Activated CD8-positive, alpha-beta memory T cell treated with anti-CD3 and anti-CD28 coated beads, Interleukin-2, amount 50 U/mL, for 48 hours (primary cell): ENCODE measurements around the gene BNIP2.
A peak's percentile ranks its signal among the peaks of the same experiment; 100 is the strongest.
"Not testable (repeated sequence)": the region's sequence is repeated elsewhere in the genome, so short reads cannot be mapped to it uniquely, and the experiment has no call there.

Experiments used
- DNase-seq: peaks from one replicate; pipeline ENCODE4 v3.0.0-alpha.2; 2020

Gene BNIP2

DNA sequence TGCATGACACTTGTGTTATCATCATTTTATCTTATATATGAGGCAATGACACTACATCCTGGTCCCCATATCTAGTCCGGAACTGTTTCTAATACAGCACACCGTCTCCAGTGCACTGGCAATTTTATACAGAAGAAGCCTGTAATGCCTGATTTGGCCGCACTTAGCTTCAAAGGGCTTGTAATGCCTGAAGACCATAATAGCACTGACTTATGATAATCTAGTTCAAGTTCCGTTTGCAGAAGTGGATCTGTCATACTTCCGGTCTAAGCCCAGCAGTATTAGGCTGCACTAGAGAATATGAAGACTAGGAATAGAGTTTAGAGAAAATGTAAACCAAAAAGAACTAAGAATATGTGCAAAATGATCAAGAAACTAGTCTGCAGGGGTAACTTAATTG is 1.3 kb downstream of the BNIP2 start:
- no peak for DNase-seq

DNA sequence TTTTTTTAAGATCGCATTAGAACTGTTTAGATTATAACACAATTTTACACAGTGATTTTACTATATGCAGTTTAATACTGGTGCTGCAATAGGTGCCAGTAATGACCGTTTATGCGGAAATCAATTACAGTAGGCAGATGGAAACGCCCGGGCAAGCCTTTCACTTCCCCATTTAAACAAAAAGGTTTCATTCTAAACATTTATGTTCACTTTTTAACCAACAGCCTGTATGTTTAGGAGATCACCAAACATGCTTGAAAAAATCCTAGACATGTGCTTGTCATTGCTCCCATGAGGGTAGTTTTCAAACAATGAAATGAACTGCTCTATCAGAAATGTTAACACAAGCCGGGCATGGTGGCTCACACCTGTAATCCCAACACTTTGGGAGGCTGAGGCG is 2.7 kb downstream of the BNIP2 start:
- DNase-seq: no peak

DNA sequence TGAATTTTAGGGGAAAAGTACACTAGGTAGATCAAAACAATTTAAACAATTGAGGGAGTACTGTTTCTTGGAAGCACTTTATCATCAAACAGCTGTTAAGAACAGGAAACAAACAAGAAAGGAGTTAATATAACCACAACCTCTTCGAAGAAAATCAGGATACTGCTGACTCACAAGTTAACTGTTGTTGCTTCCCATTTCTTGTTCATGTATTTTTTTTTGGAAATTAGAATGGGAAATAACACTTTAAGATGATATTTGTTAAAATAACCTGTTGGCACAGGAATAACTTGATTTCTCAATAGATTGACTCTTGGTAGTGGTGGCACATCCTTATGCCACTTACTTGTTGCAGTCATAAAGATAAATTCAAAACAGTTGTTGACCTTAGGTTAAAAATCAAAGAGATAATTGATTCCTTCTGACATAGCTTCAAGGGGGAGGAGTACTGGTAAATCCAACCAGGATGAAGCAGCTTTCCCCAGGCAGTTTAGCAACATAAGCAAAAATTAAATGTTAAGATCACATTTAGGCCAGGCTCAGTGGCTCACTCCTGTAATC is 3.3 kb downstream of the BNIP2 start:
- DNase-seq: no peak

DNA sequence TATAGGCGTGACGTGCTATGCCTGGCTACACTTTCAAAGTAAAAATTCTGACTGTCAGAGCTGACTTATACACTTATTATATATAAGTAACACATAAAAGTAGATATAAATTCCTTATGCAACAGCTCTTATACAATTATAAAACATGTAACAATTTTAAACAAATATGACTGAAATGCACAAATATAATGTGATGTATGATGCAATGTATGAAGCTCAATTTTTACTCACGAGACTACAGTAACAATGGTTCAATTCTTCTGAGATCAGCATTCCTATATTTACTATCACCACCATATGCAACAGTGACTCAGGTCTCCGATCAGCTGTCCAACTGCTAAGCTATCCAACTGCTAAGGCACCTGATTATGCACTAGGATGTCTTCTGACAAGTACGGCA is 8.2 kb downstream of the BNIP2 start:
- DNase-seq: no peak

DNA sequence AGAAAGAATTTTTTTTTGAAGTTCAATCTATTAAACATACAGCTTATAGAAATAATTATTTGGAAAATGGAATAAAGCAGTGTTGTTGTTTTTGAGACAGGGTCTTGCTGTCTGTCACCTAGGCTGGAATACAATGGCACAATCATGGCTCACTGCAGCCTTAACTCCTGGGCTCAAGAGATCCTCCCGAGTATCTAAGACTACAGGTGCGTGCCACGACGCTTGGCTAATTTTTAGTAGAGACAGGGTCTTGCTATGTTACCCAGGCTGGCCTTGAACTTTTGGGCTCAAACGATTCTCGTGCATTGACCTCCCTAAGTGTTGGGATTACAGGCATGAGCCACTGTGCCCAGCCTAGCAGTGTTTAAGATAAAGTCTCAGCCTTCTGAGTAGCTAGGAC is 8.8 kb downstream of the BNIP2 start:
- DNase-seq: no peak

DNA sequence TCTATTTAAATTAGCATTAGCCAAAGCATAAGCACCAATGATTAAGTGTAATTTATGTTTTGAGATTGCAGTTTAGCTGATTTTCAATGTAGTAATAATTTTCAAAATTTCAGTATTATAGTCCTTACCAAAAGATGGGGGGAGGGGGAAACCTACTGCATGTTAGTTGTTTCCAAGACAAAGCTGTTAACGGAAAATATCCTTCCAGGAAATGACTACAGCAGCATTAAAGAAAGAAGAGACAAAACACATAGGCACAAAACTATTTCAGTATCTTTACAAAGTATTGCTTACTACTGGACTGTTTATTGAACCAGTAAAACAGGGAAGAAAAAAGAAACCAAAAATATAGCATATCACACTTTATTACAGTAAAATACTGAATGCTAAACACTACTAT is 10.5 kb downstream of the BNIP2 start:
- DNase-seq: no peak

DNA sequence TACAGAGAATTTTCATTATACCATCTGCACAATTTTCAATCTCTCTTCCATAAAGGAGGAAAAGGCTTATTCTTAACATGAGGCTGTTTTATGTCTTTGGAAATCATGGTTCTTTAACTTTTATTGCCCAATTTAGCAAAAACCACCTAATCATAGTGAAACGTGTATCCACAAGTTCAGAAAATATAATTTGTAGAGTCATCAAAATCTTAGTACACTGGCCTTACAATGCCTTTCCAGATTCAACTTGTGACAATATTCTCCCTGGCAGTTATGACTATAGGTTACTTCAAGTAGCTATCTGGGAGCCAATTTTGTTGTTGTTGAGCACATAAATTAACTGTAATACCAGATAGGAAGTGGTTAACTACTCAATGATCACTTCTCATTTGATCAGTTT is 10.9 kb downstream of the BNIP2 start:
- DNase-seq: no peak

DNA sequence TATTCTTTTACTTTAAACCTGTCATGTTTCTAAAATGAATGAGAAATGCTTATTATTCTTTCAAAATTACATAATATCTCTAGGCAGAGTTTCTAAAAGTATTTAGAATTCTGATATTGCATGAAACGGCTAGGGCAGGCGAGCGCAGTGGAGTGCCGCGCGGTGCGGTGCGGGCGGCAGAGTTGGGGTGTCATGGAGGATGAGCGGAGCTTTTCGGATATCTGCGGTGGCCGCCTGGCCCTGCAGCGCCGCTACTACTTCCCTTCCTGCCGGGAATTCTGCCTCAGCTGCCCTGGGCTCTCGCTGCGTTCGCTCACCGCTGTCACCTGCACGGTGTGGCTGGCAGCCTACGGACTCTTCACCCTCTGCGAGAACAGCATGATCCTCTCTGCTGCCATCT is 12.6 kb downstream of the BNIP2 start:
- no peak for DNase-seq

DNA sequence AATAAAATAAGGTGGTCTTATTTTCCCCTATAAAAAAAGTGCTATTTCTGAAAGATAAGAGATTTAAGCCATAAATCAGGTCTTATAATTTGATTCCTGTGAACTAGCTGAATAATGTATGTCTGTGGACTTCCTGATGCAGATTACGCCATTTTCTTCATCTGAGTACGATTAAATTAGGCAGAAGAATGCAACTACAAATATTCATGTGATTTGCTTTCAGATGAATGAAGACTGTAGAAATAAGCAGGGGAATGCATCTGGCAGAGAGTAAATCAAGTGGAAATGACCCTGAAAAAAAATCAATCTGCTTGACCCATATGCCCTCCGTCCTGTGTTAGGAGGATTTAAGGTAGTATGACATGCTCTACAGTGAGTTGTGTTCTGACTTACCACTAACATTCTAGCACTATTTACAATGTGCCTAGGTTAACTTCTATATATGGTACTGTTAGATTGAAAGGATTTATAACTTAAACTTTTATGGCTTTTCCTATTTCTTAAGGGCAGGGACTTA is 14.7 kb downstream of the BNIP2 start:
- DNase-seq: no peak

DNA sequence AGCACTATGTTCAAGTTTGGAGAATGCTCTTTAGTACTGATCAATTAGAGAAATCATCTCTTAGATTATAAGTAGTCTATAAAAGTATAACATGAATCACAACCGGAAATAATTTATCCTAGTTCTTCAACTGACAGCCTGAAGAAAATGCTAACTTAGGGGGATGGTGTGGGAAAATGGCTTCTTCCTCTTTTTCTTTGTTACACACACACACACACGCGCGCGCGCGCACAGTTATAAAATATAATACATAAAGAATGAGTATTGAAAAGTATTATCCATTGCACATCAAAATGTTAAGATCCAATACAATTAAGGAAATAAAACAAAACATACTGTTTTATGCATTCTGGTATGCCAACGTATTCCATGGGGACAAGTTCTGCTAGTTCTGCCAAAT is 20.6 kb downstream of the BNIP2 start:
- no peak for DNase-seq

DNA sequence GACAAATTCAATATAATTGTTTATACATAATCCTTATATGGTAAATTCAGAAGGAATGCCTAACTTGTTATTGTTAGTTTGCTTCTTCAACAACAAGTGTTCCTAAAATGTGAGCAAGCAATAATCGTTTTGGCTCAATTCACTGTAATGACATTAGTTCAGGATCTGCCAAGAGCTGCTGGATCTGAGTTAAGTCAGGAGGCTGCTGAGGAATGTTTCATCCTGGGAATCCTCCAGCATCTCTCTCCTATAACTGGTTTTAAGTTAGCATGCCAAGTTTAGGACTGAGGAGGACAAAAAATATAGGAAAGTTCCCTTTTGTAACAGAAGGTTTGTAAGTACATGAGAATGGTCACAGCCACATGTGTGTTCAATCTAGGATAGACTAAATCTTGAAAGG is 26.9 kb downstream of the BNIP2 start:
- no peak for DNase-seq

DNA sequence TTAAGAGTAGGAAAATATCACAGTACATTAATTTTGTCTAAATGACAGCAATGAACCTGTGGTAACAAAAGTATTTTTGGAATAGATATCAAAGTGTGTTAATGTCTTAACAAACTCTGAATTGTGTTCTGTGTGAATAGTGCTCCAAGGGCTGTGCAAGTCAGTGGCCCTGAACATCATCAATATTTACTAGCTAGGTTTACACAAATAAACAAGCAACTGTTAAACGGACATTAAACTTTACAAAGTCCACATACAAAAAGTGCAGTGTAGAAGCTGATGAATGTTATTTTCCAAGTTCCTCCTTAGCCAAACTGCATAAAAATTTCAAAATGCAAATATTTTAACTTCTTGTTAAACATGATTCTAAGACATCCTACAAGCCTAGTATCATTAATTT is 29.8 kb downstream of the BNIP2 start:
- DNase-seq: no peak

DNA sequence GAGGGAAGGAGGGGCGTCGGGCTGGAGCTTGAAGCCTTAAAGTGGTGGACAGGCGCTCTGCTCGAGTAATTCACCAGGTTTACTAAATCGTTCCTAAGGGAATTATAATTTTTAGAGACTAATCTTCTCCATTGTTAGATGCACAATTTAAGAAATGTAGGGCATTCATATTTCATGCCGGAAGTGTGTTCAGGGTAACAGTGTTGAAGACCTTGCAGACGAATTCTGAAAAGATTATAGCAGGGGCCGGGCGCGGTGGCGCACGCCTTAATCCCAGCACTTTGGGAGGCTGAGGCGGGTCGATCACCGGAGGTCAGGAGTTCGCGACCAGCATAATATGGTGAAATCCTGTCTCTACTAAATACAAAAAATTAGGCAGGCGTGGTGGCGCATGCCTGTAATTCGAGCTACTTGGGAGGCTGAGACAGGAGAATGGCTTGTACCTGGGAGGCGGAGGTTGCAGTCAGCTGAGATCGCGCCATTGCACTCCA is 31.4 kb downstream of the BNIP2 start:
- DNase-seq: no peak

DNA sequence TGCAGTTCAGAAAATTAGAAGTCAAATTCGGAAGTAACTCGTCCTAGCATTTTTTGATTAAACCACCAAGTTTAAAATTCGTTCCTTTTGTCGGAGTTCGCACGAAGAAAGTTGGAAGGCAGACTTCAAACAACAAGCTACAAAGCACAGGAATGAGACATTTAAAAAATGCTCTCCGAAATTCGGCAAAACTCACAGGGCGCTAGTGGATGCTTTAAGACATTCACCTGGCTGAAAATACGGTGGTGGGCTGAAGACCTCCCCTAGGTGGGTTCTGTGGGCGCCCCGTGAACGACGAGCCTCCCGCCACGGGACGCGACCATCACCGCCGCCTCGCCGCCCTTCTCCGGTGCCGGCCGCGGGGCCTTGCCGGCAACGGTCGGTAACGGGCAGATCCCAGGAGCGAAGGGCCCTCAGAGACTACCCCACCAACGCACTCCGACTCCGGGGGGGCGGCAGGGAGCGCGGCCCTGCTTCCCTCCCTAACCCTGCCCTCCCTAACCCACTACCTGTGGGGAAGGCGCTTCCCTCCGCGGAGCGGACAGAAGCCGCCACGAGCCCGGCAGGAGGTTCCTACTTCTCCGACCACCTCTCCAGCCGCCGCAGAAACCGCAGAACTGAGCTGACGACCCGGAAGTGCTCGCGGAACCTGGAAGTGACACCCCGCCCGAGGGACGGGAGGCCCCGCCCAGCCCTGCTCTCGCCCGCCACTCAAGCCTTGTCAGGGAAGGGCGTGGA is 32.1 kb downstream of the BNIP2 start, which contains the start of gene GTF2A2:
Gene GTF2A2, minus strand, starts transcription at position 619 of the 738 bp plus-strand sequence. CDS start 5,238 bp downstream, outside the sequence.
- DNase-seq: peak; percentile 97

DNA sequence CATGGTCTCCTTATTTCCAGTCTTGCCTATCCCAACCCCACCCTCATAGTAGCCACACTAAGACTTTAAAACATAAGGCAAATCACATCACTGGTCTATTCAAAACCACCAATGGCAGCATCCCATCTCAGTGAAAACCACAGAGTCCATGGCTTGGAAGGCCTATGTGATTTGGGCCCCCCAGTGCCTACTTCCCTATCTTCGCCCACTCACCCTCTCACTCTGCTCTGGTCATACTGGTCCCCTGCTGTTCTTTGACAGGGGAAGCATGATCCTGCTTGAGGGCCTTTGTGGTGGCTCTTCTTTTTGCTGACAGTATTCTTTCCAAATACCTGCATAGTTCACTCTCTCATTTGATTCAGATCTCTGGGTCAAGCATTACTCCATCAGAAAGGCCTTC is 35.1 kb downstream of the BNIP2 start:
- no peak for DNase-seq

DNA sequence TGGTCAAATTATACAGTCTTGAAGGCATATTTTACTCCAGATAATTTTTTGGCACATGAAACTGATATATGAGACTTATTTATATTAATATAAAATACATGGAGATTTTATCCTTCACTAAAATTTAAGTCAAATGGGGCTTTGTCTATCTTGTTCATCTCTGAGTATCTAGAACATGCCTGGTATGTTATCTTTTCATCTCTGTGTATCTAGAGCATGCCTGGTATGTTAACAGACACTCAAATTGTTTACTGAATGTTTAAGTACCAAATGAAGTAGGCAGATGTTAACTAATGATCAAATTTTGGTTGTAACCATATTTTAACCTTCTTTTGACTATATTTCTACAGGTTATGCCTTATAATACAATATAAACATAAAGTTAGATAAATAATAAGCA is 39.5 kb downstream of the BNIP2 start:
- no peak for DNase-seq

DNA sequence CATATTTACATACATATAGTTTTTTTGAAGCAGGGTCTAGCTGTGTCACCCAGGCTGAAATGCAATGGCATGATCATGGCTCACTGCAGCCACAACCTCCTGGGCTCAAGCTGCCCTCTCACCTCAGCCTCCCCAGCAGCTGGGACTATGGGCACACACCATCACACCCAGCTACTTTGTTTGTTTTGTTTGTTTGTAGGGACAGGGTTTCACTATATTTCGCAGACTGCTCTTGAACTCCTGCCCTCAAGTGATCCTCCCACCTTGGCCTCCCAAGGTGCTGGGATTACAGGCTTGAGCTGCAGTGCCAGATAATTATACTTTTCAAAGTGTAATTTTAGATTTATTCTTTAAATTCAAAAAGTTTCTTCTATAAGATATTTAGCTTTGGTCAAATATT is 42.0 kb downstream of the BNIP2 start:
- no peak for DNase-seq

DNA sequence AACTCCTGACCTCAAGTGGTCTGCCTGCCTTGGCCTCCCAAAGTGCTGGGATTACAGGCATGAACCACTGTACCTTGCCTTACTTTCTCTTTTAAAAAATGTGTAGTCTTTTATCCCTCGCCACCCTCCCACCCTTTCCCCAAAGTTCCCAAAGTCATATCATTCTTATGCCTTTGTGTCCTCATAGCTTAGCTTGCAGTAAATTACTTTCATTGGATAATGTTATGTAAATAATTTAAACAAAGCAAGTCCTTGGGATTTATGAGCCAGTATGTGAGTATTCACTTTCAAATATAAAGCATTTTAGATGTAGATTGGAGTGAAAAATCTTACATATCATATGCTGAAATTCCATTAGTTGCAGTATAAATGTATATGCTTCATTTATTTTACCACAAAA is 42.8 kb downstream of the BNIP2 start:
- DNase-seq: no peak

DNA sequence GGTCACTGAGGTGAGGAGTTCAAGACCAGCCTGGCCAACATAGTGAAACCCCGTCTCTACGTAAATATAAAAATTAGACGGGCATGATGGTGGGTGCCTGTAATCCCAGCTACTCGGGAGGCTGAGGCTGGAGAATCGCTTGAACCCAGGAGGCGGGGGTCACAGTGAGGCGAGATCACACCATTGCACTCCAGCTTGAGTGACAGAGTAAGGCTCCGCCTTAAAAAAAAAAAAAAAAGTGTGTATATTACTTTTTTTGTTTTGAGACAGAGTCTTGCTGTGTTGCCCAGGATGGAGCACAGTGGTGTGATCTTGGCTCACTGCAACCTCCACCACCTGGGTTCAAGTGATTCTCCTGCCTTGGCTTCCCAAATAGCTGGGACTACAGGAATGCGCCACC is 43.3 kb downstream of the BNIP2 start:
- DNase-seq: not testable (repeated sequence)

DNA sequence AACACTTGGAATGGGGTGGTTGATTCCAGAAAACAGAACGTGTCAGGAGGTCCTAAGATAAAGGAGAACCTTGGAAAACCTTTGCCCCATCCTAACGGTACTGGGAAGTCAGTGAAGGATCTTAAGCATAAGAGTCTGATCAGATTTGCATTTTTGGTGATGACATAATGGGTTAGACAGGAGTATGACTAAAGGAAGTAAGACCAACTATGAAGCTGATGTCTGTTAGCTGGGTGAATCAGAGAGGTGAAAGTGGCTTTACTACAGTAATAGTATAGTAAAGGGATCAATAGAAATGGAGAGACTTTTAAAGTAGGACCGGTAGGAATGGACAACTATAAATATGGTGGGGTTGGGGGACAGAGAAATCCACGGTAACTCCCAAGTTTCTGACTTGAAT is 44.4 kb downstream of the BNIP2 start:
- DNase-seq: no peak

DNA sequence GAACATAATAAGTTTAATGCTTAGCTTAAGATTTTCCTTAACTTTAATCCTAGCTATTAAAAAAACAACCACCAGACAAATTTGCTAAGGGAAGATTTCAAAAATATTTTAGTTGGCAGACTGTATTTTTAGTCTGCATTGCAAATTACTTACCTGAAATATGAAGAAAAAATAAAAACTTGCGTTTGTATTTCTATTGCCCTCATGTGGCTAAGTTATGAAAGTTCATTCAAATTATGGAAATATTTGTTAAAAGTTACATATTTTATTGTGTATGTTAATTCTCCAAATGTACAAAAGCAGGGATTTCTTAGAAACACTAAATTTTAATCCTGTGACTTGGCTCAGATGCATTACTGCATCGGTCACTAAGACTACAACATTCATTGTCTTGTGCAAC is 46.8 kb downstream of the BNIP2 start:
- DNase-seq: no peak

DNA sequence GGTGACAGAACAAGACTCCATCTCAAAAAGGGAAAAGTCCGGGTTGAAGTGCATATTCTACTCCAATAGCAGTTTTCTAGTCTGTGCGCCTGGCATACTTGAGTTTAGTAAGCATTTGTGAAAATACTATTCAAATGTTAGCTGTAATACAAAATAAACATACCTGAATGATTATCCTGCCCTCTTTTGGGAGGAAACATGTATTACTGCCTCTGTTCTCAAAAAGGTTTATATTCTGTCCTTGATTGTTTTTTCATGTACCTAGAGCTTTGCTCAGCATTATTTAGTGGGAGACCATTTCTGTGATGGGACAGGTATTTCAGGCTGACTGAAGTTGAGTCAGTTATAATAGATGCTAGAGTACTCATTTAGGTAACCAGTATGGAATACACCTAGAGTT is 51.6 kb downstream of the BNIP2 start:
- not testable (repeated sequence) for DNase-seq

DNA sequence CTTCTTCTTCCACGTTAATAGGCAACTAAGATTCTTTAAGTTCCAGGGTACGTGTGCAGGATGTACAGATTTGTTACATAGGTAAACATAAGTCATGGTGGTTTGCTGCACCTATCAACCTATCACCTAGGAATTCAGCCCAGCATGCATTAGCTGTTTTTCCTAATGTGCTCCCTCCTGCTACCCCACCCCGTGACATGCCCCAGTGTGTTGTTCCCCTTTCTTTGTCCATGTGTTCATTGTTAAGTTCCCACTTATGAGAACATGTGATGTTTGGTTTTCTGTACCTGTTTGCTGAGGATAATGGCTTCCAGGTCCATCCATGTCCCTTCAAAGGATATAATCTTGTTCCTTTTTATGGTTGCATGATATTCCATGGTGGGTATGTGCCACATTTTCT is 52.9 kb downstream of the BNIP2 start:
- no peak for DNase-seq

DNA sequence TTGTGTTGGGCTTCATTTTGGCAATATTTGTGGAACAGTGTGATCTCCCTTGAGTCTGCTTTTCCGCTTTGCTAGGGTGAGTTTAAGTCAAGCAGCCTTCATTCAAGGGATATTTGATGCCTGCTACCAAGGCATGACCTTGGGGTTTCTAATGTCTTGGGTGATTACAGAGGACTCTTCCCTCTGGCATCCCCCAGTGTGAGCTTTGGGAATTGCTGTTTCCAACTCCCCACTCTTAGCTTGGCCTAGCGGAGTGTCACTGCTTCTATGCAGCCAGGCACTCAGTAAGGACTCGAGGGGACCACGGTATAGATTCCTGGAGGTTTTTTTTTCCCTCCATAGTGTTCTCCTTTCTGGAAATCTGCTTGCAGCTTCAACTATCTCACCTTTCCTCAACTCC is 56.4 kb downstream of the BNIP2 start:
- no peak for DNase-seq

DNA sequence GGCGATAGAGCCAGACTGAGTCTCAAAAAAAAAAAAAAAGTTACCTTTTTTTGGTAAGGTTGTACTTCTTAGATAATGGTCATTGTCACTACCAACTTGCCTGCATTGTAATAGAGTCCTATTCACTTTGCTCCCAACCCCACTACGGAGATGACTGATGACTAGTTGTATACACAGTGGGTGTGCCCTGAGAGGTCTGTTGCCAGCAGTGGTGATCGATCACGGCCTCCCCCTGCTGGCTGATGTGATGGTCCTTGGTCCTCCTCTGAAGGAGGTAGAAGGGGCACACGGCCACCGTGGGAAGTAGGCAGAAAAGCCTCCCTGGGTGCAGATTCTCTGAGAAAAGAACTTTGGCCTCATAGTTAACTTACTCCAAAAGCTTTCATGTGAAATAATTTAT is 66.8 kb downstream of the BNIP2 start:
- peak; percentile 69 for DNase-seq
